NK-92 (cell line): ENCODE data around the gene ZDHHC6.
"Not testable (repeated sequence)": the region's sequence is repeated elsewhere in the genome, so short reads cannot be mapped to it uniquely, and the experiment has no call there.

Experiments used
- DNase-seq: peaks from one replicate; lab custom pipeline; 2025; ENCODE audit not compliant: unreplicated experiment; lab: John Stamatoyannopoulos, UW

ZDHHC6 gene, protein sequence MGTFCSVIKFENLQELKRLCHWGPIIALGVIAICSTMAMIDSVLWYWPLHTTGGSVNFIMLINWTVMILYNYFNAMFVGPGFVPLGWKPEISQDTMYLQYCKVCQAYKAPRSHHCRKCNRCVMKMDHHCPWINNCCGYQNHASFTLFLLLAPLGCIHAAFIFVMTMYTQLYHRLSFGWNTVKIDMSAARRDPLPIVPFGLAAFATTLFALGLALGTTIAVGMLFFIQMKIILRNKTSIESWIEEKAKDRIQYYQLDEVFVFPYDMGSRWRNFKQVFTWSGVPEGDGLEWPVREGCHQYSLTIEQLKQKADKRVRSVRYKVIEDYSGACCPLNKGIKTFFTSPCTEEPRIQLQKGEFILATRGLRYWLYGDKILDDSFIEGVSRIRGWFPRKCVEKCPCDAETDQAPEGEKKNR

DNA sequence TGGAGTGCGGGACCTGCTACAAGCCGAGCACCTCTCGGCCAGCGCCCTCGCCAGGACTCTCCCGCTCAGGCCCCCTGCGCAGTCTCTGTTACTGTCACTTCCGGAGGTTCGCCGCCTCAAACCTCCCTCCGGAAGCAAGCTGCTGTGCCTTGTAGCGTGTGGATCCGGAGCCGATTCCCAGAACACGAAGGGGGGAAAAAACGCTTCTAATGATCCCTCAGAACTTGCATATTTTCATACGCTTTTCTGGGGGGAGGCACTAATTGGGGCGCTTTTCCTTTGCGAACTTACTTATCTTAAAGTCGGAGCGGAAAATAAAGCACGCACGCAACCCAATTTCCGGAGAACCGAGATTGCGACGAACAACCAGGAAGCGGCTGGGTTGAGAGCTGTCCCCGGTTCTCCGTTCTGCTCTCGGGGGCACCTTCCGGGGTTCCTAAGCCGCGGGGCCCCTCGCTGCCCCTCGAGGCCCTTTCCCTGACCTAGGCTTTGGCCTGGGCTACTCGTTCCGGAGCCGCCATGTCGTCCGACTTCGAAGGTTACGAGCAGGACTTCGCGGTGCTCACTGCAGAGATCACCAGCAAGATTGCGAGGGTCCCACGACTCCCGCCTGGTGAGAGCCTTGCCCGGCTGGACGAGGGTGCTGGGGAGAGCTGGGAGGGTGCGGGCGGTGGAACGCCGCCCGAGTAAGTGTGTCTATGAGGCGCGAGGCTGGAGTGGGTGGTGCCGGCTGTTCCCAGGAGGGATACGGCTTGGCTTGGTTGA, at the start of gene ZDHHC6, which contains the start of gene VTI1A:
TSS of gene ZDHHC6 (minus strand) at position 60 of the 765 bp plus-strand sequence. CDS start 1,478 bp downstream, outside the sequence.
TSS of gene VTI1A (plus strand) at position 361 of the 765 bp plus-strand sequence. CDS start at position 520, 159 bp downstream.
- no peak for DNase-seq

DNA sequence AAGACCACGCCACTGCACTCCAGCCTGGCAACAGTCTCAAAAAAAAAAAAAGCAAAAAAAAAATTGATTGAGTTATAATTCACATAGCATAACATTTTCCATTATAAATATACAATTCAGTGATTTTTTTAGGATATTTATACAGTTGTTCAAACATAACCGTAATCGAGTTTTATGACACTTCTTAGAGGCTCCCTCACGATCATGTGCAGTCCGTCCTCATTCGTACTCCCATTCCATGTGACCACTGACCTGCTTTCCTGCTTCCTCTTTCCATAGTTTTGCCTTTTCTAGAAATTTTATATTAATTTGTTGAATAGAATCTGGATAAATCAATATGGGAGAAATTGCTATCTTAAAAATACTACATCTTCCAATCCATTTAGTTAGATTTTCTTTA, 46.0 kb upstream of the ZDHHC6 start:
- DNase-seq: no peak

DNA sequence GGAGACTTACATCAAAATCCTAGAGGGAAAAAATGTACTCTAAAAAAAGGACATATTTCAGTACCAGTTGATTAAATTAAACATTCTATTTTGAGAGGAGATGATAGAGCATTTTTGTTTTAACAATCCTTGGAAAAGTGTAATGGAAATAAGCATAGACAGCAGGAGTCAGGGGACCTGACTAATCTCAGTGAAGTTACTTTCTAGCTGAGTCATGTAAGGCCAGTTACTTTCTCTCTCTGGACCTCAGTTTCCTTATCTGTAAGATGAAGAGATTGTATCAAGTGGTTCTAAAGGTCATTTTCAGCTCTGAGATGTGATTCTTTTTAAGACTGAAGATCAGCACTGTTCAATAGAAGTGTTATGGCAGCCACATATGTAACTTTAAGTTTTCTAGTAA, 44.4 kb upstream of the ZDHHC6 start:
- no peak for DNase-seq

DNA sequence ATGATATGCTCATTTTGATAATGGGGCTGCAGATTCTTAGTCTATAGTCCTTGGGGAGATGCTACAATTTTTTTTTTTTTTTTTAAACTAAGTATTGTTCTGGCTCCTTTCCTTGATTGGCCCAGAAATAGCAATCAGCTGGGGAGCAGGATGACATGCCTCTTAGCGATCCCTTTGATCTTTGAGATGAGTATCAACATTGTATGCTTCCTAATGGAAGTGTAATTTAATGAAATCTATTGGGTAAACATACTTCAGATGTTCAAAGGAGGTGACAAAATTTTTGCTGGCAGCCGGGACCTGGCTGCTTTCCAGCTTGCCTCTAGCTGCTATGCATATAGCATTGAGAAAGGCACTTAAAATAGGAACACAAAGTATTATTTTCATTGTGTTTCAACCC, 43.8 kb upstream of the ZDHHC6 start:
- no peak for DNase-seq

DNA sequence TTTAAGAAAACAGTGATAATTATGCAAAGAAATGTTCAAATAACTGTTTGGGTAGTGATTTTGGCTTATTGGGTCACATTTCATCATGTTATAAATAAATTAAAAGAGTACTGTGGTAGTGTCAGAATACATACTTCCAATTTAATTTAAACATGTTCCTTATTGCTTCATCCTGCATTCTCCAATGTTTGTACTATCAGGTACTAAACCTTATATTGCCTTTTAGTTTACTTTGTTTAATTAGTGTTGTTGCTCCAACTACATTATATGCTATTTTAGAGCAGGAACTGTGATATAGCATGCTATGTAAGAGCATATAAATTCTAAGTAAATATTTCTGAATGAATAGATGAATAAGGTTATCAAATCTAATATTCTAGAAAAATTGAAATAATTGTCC, 41.2 kb upstream of the ZDHHC6 start:
- DNase-seq: no peak

DNA sequence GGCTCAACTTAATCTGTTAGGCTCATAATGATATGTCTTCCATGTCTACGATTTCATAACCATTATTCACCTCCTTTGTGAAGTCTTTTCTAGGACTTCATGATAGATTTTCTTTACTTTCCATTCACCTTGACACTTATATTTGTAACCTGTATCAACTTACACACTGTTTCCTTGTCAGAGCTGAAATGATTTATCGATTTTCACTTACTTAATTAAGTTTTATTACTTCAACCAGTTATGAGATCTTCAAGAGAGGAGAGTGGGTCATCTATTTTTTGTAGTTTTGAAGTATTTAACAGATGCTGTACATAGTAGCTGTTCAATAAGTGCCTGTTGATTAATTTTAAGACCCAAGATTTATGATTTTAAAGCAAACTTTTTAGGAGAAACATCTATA, 37.7 kb upstream of the ZDHHC6 start:
- DNase-seq: no peak

DNA sequence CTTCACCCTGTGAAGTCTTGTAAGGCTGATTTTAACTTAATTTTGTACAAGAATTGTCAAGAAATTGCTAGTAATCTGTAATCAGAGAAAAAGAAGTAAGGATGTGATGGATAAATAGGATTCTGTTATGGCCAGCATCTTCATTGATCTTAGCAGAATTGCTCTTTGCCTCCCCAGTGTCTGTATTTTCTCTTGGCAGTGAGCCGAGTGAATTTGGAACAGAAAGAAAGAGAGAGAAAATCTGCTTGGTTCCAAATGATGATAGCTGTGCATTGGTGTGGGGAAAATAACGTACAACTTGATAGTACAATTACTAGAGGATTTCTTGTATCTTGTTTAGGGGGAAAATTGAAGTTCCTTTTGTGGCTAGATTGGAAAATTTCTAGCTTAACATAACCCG, 34.9 kb upstream of the ZDHHC6 start:
- DNase-seq: no peak

DNA sequence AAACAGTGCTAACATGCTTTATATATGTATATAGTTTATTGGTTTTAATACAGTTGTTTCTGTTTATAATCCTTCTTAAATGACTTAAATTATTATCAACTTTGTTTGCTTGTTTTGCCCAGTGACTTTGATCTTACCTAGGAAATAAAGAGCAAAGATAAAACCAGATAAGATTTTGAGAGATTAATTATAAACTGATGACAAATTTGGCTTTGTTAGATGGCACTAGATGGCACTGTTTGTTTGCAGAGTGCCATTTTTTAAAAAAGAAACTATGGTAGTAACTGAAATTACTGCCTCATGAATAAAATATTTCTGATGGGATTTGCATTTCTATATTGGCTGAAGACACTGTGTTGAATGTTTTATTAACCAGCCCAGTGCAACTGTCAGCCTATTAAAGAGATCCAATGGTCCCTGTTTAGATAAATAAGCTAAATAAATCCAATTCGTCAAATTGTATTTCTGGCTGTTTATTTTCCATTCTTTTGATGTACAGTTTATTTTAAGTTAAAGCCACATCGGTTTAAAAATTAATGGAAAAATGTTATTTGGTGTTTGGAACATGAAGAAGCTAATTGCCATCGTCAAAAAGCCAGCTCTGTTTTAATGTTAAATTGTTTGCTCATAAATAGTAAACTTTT, 29.0 kb upstream of the ZDHHC6 start:
- DNase-seq: no peak

DNA sequence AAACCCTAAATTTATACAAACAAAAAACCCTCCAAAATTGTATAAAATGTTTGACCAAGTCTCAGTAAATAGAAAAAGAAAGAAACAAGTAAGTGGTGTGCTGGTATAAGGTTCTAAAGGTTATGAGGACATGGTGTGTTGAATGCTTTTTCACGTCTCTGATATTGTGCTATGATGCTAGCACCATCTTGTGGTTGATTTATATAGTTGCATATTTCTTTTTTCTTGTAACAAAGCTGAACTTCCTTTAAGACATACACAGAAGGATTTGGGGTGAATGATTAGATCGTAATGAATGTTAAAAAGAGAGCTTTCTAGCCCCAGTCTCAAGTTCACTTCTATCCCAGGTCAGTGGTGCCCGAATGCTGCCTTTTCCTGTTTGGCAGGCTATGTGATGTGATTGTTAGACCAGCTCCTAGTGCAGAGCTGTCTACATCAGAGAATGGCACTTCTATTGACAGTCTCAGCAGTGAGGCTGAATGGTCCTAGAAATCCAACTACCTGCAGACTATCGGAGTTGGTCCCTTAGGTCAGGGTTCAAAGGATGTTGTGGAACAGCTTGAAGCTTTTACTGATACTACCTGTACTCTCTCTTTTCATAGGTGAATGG, 25.3 kb upstream of the ZDHHC6 start:
- DNase-seq: no peak

DNA sequence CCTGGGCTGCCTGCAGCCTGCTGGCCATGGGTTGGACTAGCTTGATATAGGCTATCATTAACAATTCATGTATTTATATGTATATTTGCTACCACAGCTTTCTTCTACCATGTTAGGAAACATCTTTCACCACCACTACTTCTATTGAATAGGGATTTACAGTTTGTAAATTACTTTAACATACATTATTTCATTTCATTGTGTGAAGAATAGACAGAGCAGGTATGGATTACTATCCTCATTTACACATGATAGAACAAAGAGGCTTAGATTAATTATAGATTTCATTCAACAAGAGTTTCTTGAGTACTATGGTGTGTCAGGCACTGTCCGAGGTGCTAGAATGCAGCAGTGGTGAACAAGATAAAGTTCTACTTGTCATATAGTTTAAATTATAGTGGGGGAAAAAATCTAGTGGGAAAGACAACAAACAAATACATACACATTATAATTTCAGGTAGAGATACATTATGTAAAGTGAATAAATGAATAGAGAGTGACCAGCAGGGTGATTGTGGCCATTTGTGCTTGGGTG, 20.9 kb upstream of the ZDHHC6 start:
- no peak for DNase-seq

DNA sequence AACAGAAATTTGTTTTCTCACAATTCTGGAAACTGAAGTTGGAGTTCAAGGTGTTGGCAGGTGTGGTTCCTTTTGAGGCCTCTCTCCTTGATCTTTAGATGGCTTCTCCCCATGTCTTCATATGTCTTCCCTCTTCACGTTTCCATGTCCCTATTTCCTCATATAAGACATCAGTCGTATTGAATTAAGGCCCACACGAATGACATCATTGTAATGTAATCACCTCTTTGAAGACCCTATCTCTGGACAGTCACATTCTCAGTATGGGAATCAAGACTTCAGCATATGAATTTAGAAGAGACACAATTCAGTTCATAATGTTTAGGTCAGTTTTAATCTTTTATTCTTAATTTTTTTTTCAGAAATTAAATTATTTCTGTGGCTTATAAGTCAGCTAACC, 20.1 kb upstream of the ZDHHC6 start:
- DNase-seq: no peak

DNA sequence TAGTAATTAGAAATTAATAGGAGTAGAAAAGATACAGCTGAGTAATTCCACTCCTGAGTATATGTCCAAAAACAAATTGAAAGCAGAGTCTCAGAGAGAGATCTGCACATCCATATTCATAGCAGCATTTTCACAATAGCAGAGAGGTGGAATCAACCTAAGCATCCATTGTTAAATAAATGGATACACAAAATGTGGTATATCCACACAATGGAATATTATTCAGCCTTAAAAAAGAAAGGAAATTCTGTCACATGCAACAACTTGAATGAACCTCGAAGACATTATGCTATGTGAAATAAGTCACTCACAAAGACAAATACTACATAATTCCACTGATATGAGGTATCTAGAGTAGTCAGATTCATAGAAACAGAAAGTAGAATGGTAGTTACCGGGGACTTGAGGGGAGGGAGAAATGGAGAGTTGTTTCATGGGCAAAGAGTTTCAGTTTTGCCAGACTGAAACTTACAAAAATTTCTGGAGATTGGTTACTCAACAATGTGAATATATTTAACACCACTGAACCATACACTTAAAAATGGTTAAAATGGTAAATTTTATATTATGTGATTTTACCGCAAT, 18.7 kb upstream of the ZDHHC6 start:
- no peak for DNase-seq

DNA sequence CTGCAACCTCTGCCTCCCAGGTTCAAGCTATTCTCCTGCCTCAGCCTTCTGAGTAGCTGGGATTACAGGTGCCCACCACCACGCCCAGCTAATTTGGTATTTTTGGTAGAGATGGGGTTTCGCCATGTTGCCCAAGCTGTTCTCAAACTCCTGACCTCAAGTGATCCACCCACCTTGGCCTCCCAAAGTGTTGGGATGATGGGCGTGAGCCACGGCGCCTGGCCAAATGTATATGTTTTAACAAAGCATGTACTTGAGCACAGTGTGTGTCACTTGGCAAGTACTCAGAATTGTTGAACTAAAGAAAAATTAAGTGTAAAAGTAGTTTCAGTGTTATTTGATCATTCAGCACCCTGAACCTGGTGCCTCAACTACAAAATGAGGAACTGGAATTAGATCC, 17.4 kb upstream of the ZDHHC6 start:
- not testable (repeated sequence) for DNase-seq

DNA sequence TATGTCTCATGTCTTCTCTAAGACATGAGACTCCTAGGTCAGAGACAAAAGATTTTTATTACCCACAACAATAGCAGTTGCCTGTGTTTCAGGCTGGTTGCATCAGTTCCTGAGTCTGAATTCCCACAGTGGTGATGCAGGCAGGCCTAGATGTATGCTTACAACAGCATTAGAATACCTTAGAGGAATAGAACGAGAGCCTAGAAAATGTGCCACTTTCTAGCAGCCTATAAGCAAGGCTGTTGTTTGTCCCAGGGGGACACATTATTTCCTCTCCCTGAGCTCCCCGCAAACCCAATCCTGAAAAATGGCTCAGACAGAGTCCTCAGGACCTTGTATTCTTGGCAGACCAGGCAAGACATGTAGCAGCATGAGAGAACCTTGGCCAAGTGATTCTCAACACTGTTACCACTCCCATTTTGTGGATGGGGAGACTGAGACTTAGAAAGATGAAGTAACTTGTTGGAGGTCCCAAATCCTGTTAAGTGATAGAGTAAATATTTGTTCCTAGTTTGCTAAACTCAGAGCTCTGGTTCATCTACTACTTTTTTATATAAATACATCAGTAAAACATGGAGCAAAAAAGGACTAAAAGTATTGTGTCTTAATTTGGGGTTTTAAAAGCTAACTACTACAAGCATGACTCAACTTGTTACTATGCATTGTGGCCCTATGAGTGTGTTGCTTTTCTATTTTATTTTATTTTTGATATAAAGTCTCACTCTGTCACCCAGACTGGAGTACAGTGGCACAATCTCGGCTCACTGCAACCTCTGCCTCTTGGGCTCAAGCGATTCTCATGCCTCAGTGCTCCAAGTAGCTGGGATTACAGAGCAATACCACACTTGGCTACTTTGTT, 14.5 kb upstream of the ZDHHC6 start:
- no peak for DNase-seq

DNA sequence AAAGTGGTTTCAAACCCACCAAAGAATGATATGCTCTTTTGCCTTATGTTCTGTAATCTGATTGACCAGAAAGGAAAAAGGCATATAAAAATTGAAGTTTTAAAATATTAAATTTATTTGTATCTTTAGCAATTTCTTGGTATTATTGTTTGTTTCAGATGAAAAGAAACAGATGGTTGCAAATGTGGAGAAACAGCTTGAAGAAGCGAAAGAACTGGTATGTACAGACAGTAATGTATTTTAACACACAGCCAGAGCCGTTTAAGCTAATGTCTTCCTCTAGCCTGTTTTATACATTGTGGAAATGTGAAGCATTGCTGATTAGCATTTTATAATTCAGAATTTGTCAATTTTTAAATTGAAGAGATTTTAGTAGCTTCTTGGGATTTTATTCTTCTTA, 13.7 kb upstream of the ZDHHC6 start:
- no peak for DNase-seq

DNA sequence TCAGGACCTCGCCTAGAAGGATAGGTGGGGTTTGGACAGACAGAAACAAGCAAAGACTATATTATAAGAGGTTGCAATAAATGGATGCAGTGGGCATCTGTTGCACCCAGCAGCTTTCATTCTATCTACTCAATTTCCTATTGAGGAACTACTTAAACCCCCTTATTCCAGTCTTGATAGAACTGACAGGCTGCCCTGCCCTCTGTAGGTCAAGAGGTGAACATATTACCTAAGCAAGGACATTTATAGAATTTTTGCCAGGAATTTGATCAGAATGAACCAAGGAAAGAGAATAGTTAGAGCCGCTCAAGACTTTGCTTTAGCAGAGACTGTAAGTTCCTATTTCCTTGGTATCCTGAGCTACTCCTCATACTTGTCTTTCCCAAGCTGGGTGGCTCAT, 9.8 kb upstream of the ZDHHC6 start:
- no peak for DNase-seq

DNA sequence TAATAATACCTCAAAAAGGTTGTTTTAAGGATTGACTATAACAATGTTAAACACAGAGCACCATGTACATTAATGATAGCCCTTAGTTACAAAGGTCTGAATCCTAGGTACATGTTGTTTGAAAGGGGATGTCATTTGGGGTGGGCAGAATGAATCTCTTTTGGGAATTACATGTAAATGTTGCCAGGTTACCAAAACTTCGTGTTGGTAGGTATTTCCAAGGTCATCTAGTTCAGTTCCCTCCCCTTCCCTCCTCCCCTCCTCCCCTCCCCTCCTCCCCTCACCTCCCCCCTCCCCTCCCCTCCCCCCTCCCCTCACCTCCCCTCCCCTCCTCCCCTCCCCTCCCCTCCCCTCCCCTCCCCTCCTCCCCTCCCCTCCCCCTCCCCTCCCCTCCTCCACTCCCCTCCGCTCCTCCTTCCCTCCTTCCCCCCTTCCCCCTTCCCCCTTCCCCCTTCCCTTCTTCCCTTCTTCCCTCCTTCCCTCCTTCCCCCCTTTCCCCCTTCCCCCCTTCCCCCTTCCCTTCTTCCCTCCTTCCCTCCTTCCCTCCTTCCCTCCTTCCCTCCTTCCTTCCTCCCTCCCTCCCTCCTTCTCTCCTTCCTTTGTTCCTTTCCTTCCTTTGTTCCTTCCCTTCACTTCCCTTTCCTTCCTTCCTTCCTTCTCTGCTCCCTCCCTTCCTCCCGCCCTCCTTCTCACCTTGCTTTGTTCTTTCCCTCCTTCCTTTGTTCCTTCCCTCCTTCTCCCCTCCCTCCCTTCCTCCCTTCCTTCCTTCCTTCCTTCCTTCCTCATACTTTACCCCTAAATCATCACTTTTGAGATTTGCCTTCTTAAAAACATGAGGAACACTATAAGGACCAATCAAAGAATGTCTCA, 8.4 kb upstream of the ZDHHC6 start:
- no peak for DNase-seq

DNA sequence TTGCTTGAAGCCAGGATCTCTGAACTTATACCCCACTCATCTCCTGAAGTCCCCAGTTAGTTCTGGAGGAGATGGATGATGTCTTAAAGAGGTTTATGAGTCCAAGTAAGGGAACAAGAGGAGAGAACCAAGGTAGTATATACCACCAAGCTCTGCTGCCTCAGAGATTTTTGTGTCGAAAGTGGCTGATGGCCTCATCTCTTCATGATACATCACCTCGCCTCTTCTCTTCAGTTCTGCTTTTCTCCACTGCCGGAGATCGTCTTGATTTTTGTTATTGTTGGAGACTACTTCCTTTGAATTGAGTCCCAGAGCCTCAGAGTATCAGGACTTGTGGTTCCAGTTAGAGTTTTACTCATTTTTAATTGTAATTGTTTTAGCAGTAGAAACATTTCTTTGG, 2.2 kb upstream of the ZDHHC6 start:
- DNase-seq: no peak

DNA sequence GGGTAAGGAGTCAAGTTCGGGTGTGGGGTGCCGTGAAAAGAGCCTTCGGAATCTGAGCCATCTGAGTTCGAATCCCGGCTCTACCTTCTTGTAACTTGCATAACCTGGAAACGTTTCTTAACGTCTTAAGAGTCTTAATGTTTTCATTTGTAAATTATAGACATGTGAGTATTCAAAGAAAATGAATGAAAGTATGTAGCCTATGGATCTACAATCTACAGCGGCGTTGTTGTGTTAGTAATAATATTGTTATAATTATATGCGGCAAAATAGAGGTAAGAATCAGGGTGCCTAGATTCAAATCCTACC, 860 bp upstream of the ZDHHC6 start:
- DNase-seq: no peak
